Measurements from ENCODE around the gene PCLAF. TPM values are rescaled to one million over a fixed set of nuclear protein-coding genes. Genes with fewer than 3 reads are reported as not detected.
A peak's percentile ranks its signal among the peaks of the same experiment; 100 is the strongest.

PCLAF gene, protein sequence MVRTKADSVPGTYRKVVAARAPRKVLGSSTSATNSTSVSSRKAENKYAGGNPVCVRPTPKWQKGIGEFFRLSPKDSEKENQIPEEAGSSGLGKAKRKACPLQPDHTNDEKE
- 7.0 TPM for total RNA-seq (ENCODE audit: unreplicated experiment)
- long read RNA-seq, transcript PCLAF-201 (4 exons, 2,194 nt) = major isoform, 17 of 18 reads
- long read RNA-seq, partial matches to known transcripts = 0 of 18 reads
- long read RNA-seq, other reads (novel, unspliced or antisense) = 0 of 18 reads

DNA sequence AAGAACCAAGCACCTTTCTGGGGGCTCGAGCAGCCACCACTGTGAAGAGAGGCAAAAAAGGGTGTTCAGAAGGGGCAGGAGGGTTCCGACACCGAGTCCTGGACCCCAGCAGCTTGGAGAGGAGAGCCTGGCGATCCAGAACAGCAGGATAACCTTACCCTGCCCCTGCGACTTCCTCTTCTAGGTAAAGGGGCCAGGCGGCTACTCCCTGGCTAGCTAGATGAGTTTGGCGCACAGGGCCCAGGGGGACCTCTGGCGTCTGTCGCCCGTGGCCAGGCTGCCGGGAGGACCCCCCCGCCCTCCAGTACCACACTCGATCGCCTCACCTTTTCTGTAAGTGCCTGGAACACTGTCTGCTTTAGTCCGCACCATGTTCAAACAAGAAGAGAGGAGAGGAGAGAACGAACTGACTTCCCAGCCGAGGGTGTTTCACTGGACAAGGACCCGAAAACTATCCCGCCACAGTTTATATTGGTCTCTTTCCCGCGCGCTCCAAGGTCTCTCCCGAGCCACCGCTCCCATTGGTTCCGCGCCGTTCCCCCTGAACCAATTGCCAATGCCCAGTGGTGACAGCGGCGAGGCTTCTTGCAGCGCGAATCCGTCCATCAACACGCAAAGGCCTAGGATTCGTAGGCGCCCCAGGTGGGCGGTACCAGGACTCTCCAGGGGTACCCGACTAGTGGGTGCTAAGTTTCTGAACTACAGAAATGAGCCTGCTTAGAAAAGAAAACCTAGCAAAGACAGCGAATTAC lies at the start of gene PCLAF:
Gene PCLAF, minus strand, starts transcription at position 442 of the 752 bp plus-strand sequence. Its CDS starts 70 bp downstream, at position 372.
- peak within 1 kb of the TSS; percentile 91 for H3K4me3 Mint-ChIP-seq (ENCODE audit: unreplicated experiment)
- TF ChIP-seq, protein P1, sequence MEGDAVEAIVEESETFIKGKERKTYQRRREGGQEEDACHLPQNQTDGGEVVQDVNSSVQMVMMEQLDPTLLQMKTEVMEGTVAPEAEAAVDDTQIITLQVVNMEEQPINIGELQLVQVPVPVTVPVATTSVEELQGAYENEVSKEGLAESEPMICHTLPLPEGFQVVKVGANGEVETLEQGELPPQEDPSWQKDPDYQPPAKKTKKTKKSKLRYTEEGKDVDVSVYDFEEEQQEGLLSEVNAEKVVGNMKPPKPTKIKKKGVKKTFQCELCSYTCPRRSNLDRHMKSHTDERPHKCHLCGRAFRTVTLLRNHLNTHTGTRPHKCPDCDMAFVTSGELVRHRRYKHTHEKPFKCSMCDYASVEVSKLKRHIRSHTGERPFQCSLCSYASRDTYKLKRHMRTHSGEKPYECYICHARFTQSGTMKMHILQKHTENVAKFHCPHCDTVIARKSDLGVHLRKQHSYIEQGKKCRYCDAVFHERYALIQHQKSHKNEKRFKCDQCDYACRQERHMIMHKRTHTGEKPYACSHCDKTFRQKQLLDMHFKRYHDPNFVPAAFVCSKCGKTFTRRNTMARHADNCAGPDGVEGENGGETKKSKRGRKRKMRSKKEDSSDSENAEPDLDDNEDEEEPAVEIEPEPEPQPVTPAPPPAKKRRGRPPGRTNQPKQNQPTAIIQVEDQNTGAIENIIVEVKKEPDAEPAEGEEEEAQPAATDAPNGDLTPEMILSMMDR (IDR thresholded peaks at IDR 0.05; ENCODE audit: unreplicated experiment) = no peak
- H3K36me3 Mint-ChIP-seq (ENCODE audit: low read depth, unreplicated experiment) = no peaks in the 10 kb centered on the region
- no peaks in the 10 kb centered on the region for H3K9me3 Mint-ChIP-seq (ENCODE audit: unreplicated experiment)
- no peak within 1 kb of the TSS for H3K27ac Mint-ChIP-seq (ENCODE audit: unreplicated experiment)
- H3K27me3 Mint-ChIP-seq (ENCODE audit: unreplicated experiment) = no peaks in the 10 kb centered on the region
- peaks cover 6% of the 10 kb centered on the region for H3K4me1 Mint-ChIP-seq (ENCODE audit: unreplicated experiment)
- DNase-seq (ENCODE audit: low spot score) = peak; percentile 92

DNA sequence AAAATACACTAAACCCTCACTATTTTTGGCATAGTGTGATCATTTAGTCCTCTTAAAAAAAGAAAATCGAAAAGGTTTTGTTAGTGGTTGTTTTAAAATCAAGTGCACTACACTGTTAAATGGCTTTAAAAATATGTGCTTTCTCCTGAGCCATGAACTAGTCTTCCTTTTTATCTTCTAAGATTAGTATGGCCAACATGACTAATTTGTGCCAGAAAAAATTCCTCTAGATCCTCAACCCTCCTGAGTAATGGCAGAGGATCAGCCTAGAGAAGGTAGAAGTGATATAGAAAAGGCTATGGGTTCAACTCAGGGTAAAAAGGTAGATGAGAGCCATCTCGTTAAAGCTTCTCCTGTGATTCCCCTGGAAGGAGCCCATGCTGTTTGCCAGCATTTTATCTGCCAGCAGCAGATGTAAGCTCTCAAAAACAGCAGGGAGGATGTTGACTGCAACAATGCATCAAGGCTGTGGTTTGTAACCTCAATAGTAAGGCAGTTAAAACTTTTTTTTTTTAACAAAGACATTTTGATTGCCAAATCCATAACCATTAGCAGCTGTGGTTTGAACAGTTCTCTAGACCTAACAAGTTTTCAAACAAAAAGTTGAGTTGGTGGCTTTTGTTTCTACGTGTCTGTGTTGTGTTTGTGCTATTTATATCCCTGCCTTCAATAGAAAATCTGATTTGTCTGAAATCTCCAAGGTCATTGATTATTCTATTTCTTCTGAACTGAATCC lies 48.9 kb upstream of the PCLAF start:
- H3K27me3 Mint-ChIP-seq (ENCODE audit: unreplicated experiment) = no peaks in the 10 kb centered on the region
- TF ChIP-seq, protein P1 (IDR thresholded peaks at IDR 0.05; ENCODE audit: unreplicated experiment) = no peak
- no peaks in the 10 kb centered on the region for H3K9me3 Mint-ChIP-seq (ENCODE audit: unreplicated experiment)
- H3K27ac Mint-ChIP-seq (ENCODE audit: unreplicated experiment) = peak overlapping the region; percentile 88
- H3K36me3 Mint-ChIP-seq (ENCODE audit: low read depth, unreplicated experiment) = peaks cover 18% of the 10 kb centered on the region
- no peak for DNase-seq (ENCODE audit: low spot score)
- H3K4me3 Mint-ChIP-seq (ENCODE audit: unreplicated experiment) = peak overlapping the region; percentile 1
- peaks cover 23% of the 10 kb centered on the region for H3K4me1 Mint-ChIP-seq (ENCODE audit: unreplicated experiment)

DNA sequence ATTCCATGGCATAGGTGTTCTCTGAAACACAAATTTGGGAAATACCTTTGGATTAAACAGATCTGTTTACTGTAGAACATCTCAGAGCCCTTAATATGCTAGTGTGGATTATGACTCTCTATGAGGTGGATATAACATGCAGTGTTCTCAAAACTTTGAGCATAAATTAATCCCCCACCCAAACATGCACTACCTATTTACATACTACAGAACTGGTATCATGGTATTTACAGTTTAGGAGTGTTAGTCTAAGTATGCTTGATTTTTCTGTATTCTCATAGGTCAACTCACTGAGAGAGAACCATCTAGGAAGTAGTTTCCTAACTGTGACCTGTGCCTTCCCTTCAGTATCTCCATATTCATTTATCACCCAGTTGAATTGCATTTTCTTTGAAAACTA lies 48.2 kb upstream of the PCLAF start:
- peaks cover 23% of the 10 kb centered on the region for H3K4me1 Mint-ChIP-seq (ENCODE audit: unreplicated experiment)
- H3K27ac Mint-ChIP-seq (ENCODE audit: unreplicated experiment) = peak overlapping the region; percentile 88
- H3K9me3 Mint-ChIP-seq (ENCODE audit: unreplicated experiment) = no peaks in the 10 kb centered on the region
- TF ChIP-seq, protein P1 (IDR thresholded peaks at IDR 0.05; ENCODE audit: unreplicated experiment) = no peak
- H3K4me3 Mint-ChIP-seq (ENCODE audit: unreplicated experiment) = no peak overlapping the region
- no peak for DNase-seq (ENCODE audit: low spot score)
- H3K27me3 Mint-ChIP-seq (ENCODE audit: unreplicated experiment) = no peaks in the 10 kb centered on the region
- H3K36me3 Mint-ChIP-seq (ENCODE audit: low read depth, unreplicated experiment) = peaks cover 17% of the 10 kb centered on the region

DNA sequence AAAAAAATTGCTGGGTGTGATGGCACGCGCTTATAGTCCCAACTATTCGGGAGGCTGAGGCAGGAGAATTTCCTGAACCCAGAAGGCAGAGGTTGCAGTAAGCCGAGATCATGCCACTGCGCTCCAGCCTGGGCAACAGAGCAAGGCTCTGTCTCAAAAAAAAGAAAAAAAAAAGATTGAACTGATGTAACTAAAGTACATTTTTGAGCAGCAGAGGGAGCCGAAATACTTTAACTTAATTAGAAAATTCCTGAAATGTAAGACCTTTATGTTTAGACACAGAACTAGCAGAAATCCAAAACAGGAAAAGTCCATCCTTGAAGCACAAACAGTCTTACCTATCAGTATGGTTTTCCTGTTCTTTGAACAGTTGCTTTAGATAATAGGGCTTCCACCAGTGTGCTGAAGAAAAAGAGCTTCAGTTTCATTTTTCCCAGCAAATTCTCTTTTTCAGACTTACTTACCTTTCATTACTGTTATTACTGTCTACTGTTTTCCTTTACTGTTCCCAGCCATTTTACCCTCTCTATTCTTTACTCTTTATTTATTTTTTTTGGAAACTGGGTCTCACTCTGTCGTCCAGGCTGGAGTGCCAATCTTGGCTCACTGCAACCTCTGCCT lies 45.7 kb upstream of the PCLAF start:
- H3K4me1 Mint-ChIP-seq (ENCODE audit: unreplicated experiment) = peaks cover 23% of the 10 kb centered on the region
- H3K9me3 Mint-ChIP-seq (ENCODE audit: unreplicated experiment) = no peaks in the 10 kb centered on the region
- peaks cover 10% of the 10 kb centered on the region for H3K36me3 Mint-ChIP-seq (ENCODE audit: low read depth, unreplicated experiment)
- TF ChIP-seq, protein P1 (IDR thresholded peaks at IDR 0.05; ENCODE audit: unreplicated experiment) = peak; percentile 35
- DNase-seq (ENCODE audit: low spot score) = peak; percentile 5
- peak overlapping the region; percentile 74 for H3K27ac Mint-ChIP-seq (ENCODE audit: unreplicated experiment)
- H3K4me3 Mint-ChIP-seq (ENCODE audit: unreplicated experiment) = no peak overlapping the region
- H3K27me3 Mint-ChIP-seq (ENCODE audit: unreplicated experiment) = no peaks in the 10 kb centered on the region

Measured in endothelial cell (in vitro differentiated cells).